CD14-positive monocyte (primary cell): ENCODE measurements around the gene SLIT1. TPM values are rescaled to one million over a fixed set of nuclear protein-coding genes. Genes with fewer than 3 reads are reported as not detected.

Experiments used
- DNase-seq, 3 donors: peaks; one replicate each; pipeline ENCODE4 v3.0.0-alpha.2; 2011 to 2022
- H2AFZ ChIP-seq: 2 replicates; pipeline ENCODE4 v1.6.0; 2012; ENCODE audit warnings: mild to moderate bottlenecking, low read depth, low read length, inconsistent platforms; ENCODE audit not compliant: insufficient read depth, poor library complexity, severe bottlenecking
- H3K27ac ChIP-seq, 2 donors: 1 replicate in 1 of 2; 2 replicates in 1 of 2; pipeline ENCODE4 v1.5.1; 2012 to 2013; ENCODE audit warnings: low read length in 2 of 2, control low read depth in 1 of 2, inconsistent platforms in 1 of 2, low read depth in 1 of 2, mild to moderate bottlenecking in 1 of 2
- H3K27me3 ChIP-seq, 2 donors: one replicate each; pipeline versions ENCODE4 v1.6.0 to v1.6.1; 2011 to 2013; ENCODE audit warnings: low read length in 2 of 2; ENCODE audit not compliant: control insufficient read depth in 2 of 2, insufficient read depth in 2 of 2
- H3K36me3 ChIP-seq, 2 donors: replicated peaks in 1 of 2; 1 replicate in 1 of 2; 2 replicates in 1 of 2; pipeline versions ENCODE4 v1.5.1 to v1.6.1; 2012 to 2013; ENCODE audit warnings: low read length in 2 of 2, control low read depth in 1 of 2, inconsistent platforms in 1 of 2, mild to moderate bottlenecking in 1 of 2; ENCODE audit not compliant: insufficient read depth in 2 of 2, control insufficient read depth in 1 of 2
- H3K4me1 ChIP-seq, 2 donors: 1 replicate in 1 of 2; 2 replicates in 1 of 2; pipeline versions ENCODE4 v1.5.1 to v1.6.1; 2012 to 2013; ENCODE audit warnings: low read length in 2 of 2, control low read depth in 1 of 2, inconsistent platforms in 1 of 2, mild to moderate bottlenecking in 1 of 2, moderate library complexity in 1 of 2; ENCODE audit not compliant: insufficient read depth in 2 of 2, control insufficient read depth in 1 of 2
- H3K4me2 ChIP-seq: replicated peaks from 2 replicates; pipeline ENCODE3; 2012; ENCODE audit warnings: low read length, moderate library complexity, mild to moderate bottlenecking; ENCODE audit not compliant: poor library complexity, severe bottlenecking; ENCODE audit errors: extremely low read depth
- H3K4me3 ChIP-seq, 3 experiments: fragments of 200-600 bp in 1 of 3; sonication (generic) in 1 of 3; replicated peaks in 1 of 3; 1 replicate in 2 of 3; 2 replicates in 1 of 3; pipeline ENCODE4 v1.5.1; 2011 to 2013; ENCODE audit warnings: low read length in 3 of 3, mild to moderate bottlenecking in 3 of 3, control low read depth in 2 of 3, low read depth in 2 of 3, inconsistent platforms in 1 of 3, moderate library complexity in 1 of 3
- H3K79me2 ChIP-seq: 2 replicates; pipeline ENCODE4 v1.6.0; 2012; ENCODE audit warnings: mild to moderate bottlenecking, control low read depth, inconsistent platforms, low read length, moderate library complexity; ENCODE audit not compliant: insufficient read depth
- H3K9ac ChIP-seq: 2 replicates; pipeline ENCODE4 v1.6.0; 2017; ENCODE audit warnings: low read length, mild to moderate bottlenecking; ENCODE audit not compliant: insufficient read depth, poor library complexity, severe bottlenecking
- H3K9me3 ChIP-seq, 2 donors: replicated peaks in 1 of 2; 1 replicate in 1 of 2; 2 replicates in 1 of 2; pipeline versions ENCODE4 v1.5.1 to v1.6.1; 2012 to 2013; ENCODE audit warnings: low read length in 2 of 2, control low read depth in 1 of 2; ENCODE audit not compliant: control insufficient read depth in 1 of 2, insufficient read depth in 1 of 2
- H4K20me1 ChIP-seq: 2 replicates; pipeline ENCODE4 v1.6.0; 2012; ENCODE audit warnings: mild to moderate bottlenecking, low read length, control low read depth, moderate library complexity; ENCODE audit not compliant: insufficient read depth
- H3K27ac Mint-ChIP-seq, 7 donors: one replicate each; pipeline ENCODE4 v1.8.0; 2020; ENCODE audit warnings: mild to moderate bottlenecking in 7 of 7, mixed read lengths in 7 of 7, moderate library complexity in 6 of 7, inconsistent platforms in 2 of 7
- H3K27me3 Mint-ChIP-seq, 3 donors: one replicate each; pipeline ENCODE4 v1.8.0; 2021 to 2022; ENCODE audit warnings: low read depth in 3 of 3, mild to moderate bottlenecking in 3 of 3, mixed read lengths in 3 of 3, moderate library complexity in 3 of 3, inconsistent platforms in 1 of 3
- H3K36me3 Mint-ChIP-seq, 2 donors: one replicate each; pipeline ENCODE4 v1.8.0; 2020; ENCODE audit warnings: mixed read lengths in 2 of 2, inconsistent platforms in 1 of 2, mild to moderate bottlenecking in 1 of 2
- H3K4me1 Mint-ChIP-seq: one replicate; pipeline ENCODE4 v1.8.0; 2020; ENCODE audit warnings: mild to moderate bottlenecking, mixed read lengths
- H3K4me3 Mint-ChIP-seq, 2 donors: one replicate each; pipeline ENCODE4 v1.8.0; 2020; ENCODE audit warnings: mild to moderate bottlenecking in 2 of 2, mixed read lengths in 2 of 2, moderate library complexity in 1 of 2
- H3K9me3 Mint-ChIP-seq, 7 donors: one replicate each; pipeline ENCODE4 v1.8.0; 2020 to 2022; ENCODE audit warnings: mixed read lengths in 7 of 7, mild to moderate bottlenecking in 6 of 7, moderate library complexity in 6 of 7, inconsistent platforms in 2 of 7
- WGBS: methylation state at CpG from one replicate; pipeline ENCODE4 v1.1.5; 2013; ENCODE audit warnings: missing lambda C conversion rate; ENCODE audit not compliant: insufficient coverage; 5-methylcytosine and 5-hydroxymethylcytosine counted together
- intact Hi-C, 2 donors: fragments of 100-400 bp; cut with micrococcal nuclease; formaldehyde crosslinking; loops; one replicate each; pipeline versions ENCODE4 v1.15.0 to v1.15.1; 2023
- polyA plus RNA-seq, 3 donors: library from polyadenylated mRNA; depleted of rRNA in 1 of 3; unstranded in 2 of 3; stranded (reverse) in 1 of 3; fragments of 300-500 nt in 2 of 3; fragments of >200 nt in 1 of 3; fragmentation: Illumina TruSeq in 2 of 3; gene quantifications; 1 replicate in 2 of 3; 2 replicates in 1 of 3; pipeline ENCODE4 v1.2.3, GENCODE V29; 2012 to 2021
- TF ChIP-seq, protein P1 (sequence below): fragments of 200-600 bp; IDR thresholded peaks from one replicate; pipeline ENCODE4 v1.8.0; 2022; ENCODE audit warnings: antibody characterized with exemption, mild to moderate bottlenecking

Gene SLIT1
- polyA plus RNA-seq, 3 donors, result 0.05 to 0.81 (median 0.16) TPM

GRCh38 chr10:97128039-97128492 is 57.7 kb downstream of the SLIT1 start:
- Histone ChIP-seq H3K4me1 (no peaks in the 10 kb centered on the region), H3K4me2 (no peak overlapping the region), H4K20me1 (no peaks in the 10 kb centered on the region), H3K79me2 (no peaks in the 10 kb centered on the region), H3K9me3 (no peaks in the 10 kb centered on the region), H3K27ac (no peak overlapping the region), H2AFZ (no peak overlapping the region), H3K4me3 (no peak overlapping the region), H3K36me3 (no peaks in the 10 kb centered on the region), H3K27me3 (no peaks in the 10 kb centered on the region), H3K9ac (no peak overlapping the region)
- H3K27me3 Mint-ChIP-seq, result peaks cover 6 to 9% (median 6%) of the 10 kb centered on the region in 3 donors
- no peak overlapping the region for H3K4me3 Mint-ChIP-seq
- H3K4me1 Mint-ChIP-seq, result peaks cover 4% of the 10 kb centered on the region
- no peak overlapping the region for H3K27ac Mint-ChIP-seq
- WGBS, result 90% methylated on average over 11 of the region's 11 CpGs
- no peak for DNase-seq
- no peaks in the 10 kb centered on the region for H3K36me3 Mint-ChIP-seq
- intact Hi-C loops, result no loop called here
- H3K9me3 Mint-ChIP-seq, result no peaks in the 10 kb centered on the region
- TF ChIP-seq, protein P1, sequence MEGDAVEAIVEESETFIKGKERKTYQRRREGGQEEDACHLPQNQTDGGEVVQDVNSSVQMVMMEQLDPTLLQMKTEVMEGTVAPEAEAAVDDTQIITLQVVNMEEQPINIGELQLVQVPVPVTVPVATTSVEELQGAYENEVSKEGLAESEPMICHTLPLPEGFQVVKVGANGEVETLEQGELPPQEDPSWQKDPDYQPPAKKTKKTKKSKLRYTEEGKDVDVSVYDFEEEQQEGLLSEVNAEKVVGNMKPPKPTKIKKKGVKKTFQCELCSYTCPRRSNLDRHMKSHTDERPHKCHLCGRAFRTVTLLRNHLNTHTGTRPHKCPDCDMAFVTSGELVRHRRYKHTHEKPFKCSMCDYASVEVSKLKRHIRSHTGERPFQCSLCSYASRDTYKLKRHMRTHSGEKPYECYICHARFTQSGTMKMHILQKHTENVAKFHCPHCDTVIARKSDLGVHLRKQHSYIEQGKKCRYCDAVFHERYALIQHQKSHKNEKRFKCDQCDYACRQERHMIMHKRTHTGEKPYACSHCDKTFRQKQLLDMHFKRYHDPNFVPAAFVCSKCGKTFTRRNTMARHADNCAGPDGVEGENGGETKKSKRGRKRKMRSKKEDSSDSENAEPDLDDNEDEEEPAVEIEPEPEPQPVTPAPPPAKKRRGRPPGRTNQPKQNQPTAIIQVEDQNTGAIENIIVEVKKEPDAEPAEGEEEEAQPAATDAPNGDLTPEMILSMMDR, result no peak

DNA sequence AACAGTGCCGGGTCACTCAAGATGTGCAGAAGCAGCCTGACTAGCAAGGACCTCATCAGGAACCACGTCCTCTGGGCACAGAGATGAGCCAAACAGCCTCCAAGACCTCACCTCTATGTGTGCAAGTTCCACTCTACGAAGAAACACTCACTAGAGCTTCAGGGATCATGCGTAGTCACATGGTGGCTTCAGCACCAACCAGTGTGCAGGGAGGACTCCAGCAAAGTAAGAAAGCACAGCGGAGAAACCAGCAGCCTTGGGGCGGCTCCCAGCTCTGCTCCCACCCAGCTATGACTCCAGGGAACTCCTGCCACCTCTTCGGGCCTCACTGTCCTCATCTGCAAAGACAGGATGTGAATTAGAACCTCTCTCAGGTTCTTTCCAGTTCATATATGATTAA is 58.2 kb downstream of the SLIT1 start:
- Histone ChIP-seq H3K27ac (no peak overlapping the region), H2AFZ (no peak overlapping the region), H3K79me2 (no peaks in the 10 kb centered on the region), H4K20me1 (no peaks in the 10 kb centered on the region), H3K27me3 (no peaks in the 10 kb centered on the region), H3K4me2 (no peak overlapping the region), H3K36me3 (no peaks in the 10 kb centered on the region), H3K4me3 (no peak overlapping the region), H3K4me1 (no peaks in the 10 kb centered on the region), H3K9me3 (no peaks in the 10 kb centered on the region), H3K9ac (no peak overlapping the region)
- DNase-seq, result no peak
- Mint-ChIP-seq H3K27me3 (peaks cover 6 to 9% (median 9%) of the 10 kb centered on the region in 3 donors), H3K4me3 (no peak overlapping the region), H3K27ac (no peak overlapping the region), H3K9me3 (no peaks in the 10 kb centered on the region), H3K36me3 (no peaks in the 10 kb centered on the region), H3K4me1 (peaks cover 4% of the 10 kb centered on the region)
- intact Hi-C loops, result no loop called here
- 82% methylated on average over 6 of the region's 7 CpGs for WGBS
- TF ChIP-seq, protein P1, result no peak
